HG03571 (cell line): ENCODE results near the gene MTHFD1L.
"Not testable (repeated sequence)": the region's sequence is repeated elsewhere in the genome, so short reads cannot be mapped to it uniquely, and the experiment has no call there.

Source experiments
- ATAC-seq: cut with Tn5 transposase; IDR thresholded peaks from one replicate; pipeline ENCODE4 v1.9.1; 2021; ENCODE audit not compliant: unreplicated experiment

Gene MTHFD1L

DNA sequence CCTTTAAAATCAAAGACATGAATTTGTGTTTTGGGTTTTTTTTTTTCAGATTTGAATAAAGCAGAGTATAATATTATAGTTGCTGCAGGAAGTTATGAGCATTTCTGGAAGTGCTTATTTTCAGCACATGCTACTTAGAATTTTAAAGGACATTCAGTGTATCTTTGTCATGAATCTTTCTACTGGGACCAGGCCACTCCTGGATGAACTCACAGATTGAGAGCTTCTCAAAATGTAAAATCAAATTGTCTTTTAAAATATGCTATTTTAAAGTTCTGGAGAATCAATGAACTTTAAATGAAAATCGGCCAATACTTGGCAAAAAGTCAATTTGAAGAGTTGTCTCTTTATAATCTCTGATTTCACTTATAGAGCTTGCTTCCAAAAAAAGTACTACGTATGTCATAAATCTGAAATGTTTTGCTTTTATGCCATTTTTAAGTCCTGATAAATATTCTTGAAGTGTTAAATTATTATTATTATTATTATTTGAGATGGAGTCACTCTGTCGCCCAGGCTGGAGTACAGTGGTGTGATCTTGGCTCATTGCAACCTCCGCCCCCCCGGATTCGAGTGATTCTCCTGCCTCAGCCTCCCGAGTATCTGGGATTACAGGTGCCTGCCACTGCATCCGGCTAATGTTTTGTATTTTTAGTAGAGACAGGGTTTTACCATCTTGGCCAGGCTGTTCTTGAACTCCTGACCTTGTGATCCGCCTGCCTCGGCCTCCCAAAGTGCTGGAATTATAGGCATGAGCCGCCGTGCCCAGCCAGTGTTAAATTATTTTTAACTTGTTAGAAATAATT lies 198.5 kb downstream of the MTHFD1L start:
- ATAC-seq = no peak

- ATAC-seq = no peak
Observed at GRCh38 chr6:151065027-151065815, 199.7 kb downstream of the MTHFD1L start.

DNA sequence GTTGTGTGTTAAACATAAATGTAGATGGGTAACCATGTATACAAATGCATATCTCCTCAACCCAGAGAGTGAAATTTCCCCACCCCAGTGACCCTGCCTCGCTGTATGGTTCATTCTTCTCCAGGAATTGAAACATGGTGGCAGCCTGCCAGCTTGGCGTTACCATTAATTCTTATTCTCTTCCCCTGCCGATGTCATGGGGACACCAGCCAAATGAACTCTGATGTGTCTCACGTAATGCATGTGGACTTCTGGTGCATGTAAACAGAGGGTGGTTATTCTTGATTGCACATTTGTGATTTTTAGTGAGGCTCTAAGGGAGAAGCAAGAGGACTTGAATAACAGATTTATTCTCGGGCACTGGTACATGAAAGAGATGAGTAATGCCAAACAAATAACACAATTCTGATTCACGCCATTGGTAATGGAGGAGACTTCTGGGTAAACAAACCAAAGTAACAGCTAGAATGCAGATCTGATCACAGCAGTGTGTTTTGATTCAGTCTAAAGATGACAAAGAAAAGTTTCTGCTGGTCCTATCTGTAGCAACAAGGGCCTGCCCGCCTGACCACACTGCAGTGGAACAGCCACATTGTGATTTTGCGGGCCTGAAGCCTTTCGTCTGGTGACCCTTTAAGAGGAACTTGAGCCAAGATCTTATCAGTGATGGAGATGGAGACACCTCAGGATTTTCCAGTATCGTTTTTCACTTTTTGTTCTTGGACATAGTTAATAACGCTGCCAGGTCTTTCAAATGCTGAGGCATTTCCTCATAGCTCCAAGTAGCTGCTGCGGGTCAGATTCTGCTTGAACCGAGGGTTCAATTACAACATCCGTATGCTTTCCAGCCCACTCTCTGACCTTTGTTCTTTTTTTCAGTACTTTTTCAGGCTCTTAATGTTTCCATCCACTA lies 202.4 kb downstream of the MTHFD1L start:
- ATAC-seq = no peak

DNA sequence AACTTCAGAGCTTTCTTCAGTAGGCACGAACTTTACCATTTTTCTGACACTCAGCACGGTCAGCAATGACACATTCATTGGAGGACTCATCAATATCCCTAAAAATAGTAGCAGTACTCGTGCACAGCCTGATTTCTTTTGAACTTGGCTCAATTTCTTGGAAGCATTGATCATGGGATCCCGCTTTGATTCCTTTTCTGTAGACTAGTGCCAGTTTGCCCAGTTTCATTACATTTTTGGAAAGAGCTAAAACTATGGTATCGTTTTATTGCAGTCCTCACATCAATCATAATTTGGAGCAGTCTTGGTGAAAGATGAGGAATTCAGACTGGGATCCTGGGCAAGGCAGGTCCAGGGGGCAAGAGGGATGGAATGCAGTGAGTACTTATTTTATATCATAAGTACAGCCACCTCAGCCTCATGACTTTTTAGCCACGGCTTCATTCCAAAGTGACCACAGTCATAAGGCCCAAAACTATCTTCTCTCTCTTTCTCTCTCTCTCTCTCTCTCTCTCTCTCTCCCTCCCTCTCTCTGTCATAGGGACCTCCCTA lies 203.3 kb downstream of the MTHFD1L start:
- no peak for ATAC-seq

DNA sequence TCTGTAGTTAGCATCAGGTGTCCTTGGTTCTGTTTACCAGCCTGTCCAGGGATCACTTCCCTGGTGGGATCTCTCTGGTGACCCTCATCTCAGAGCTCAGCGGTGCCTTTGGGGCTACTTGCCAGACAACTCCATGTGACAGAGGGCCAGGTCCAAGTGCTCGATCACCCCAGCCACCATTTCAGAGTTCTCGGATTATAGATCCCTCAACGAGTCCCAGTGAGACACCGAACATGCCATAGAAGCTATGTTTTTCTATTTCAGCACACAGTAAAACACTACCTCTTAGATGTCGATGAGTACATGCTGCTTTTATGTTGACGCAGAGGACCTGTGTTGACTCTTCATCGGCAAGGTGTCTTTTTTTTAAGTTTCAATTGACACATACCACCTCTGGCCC lies 204.1 kb downstream of the MTHFD1L start:
- ATAC-seq = no peak

DNA sequence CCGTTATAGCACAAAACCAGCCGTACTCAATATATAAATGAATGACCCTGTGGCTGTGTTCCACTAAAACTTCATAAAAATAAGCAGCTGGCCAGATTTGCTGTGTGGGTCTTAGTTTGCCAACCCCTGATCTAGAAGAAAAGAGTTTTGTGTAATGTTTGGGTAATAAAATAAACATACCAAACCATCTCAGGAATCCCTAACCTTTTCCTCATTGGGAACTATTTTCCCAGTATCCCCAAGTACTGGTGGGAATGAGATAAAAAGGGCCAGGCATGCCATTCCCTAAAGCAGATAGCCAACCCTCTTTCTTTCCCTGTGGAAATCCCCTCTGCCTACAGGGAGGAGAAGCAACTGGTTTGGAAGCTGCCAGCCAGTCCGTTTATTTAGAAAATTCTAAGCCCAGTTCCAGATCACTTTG lies 205.1 kb downstream of the MTHFD1L start:
- no peak for ATAC-seq

DNA sequence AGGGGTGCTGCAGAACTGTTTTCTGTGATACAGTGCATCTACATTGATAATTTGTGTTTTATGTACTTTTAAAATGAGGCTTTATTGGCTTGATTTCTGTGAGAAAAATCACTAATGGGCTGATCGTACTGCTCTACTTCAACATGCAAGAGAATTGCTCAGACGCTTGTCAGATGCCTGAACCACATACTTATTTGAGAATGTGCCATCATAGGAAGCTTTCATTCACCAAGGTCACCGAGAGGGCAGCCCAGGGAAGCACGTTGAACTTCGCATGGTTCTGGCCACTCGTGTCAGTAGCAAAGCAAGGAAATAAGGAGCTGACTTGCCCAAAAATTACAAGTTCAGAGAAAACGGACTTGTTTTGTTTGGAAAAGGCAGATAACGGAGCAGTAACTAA lies 205.8 kb downstream of the MTHFD1L start:
- ATAC-seq = no peak

DNA sequence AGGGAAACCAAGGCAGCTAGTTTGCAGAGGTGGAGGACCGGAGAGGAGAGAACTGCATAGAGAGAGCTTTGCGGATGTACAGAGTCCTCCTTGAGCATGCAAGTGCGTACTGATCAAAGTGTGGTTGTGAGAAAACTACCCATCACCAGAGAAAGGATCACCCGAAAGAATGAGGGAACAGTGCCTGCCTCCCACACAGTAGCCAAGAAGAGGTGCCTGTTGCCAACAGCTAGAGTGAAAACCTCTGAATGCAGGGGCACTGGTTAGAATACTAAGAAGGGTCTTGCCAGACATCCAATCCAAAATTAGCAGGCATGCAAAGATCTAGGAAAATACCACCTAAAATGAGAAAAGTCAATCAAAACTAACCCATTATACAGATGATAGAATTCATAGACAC lies 207.6 kb downstream of the MTHFD1L start:
- ATAC-seq = no peak

DNA sequence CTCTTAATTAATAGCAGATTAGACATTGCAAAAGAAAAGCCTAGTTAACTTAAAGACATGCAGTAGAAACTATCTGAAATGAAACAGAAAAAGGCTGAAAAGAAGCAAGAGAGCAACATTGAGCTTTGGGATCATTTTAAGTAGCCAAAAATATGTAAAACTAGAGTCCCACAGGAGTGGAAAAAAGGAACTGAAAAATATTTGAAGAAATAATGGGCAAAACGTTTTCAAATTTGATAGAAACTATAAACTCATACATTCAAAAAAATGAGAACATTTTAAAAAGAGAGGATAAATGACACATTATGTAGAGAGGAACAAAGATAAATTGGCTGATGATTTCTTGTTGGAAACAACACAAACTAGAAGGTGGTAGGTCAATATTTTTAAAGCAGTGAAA lies 208.2 kb downstream of the MTHFD1L start:
- no peak for ATAC-seq

GRCh38 chr6:151075005-151075404 lies 209.5 kb downstream of the MTHFD1L start:
- no peak for ATAC-seq

DNA sequence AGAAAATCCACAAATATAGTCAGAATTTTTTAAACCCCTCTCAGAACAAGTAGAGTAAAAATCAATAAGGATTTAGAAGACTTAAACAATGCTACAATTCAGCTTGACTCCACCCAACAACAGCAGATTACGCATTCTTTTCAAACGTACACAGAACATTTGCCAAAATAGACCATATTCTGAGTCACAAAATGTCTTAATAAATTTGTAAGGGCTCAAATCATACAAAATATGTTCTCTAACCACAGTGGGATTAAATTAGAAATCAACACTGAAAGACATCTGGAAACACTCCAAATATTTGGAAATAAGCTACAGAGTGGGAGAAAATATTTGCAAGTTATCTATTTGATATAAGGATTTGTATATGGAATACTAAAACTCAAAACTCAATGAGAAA lies 210.0 kb downstream of the MTHFD1L start:
- no peak for ATAC-seq

- no peak for ATAC-seq
Observed at GRCh38 chr6:151075930-151076555, 210.5 kb downstream of the MTHFD1L start.

GRCh38 chr6:151078655-151079054 lies 213.2 kb downstream of the MTHFD1L start:
- no peak for ATAC-seq

DNA sequence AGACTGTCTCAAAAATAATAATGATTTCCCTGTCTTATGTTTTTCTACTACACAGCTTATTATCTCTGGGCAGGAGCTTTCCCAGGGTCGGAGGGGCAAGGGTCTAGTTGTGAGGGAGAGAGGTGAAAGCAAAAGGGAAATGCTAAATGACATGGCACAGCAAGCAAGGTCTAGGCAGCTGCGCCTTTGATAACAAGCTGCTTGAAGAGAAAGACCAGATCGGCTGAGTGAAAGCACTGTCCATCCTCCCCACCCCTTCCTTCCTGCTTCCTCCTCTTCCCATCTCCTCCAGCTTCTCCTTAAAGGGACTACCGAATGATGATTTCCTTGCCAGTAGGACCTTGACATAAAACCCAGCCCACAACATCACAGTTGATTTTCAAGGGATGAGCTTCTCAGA lies 216.2 kb downstream of the MTHFD1L start:
- no peak for ATAC-seq

DNA sequence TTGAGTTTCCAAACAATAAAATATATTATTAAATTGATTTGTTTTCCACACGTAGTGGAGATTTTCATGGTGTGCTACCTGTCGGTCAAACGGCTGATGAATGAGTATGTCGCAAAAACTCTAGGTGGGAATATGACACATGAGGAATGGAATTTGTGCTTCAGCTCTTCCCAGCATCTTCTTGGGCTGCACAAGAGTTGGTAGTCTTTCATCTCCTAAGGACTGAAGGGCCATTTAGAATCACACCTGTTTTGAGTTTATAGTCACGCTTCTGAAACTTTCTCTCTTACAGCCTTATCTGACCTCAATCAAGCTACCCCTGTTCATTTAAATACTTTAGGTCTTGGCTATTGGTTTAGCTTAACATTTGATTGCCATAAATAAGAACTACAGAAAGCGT lies 216.6 kb downstream of the MTHFD1L start:
- ATAC-seq = no peak

DNA sequence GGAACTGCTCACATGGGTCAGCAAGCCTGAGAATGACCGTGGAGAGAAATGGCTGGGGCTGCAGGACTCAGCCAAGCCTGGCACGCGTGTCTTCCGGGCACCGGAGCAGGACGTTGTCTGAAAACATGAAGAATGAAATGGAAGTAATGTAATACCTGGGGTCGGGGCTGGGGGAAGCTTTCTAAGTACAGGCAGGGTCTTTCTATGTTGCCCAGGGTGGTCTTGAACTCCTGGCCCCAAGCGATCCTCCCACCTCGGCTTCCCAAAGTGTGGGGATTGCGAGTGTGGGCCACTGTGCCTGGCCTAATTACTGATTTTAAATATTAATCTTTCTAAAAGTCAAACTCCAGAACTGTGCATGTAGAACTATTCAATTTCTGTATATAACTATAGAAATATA lies 218.8 kb downstream of the MTHFD1L start:
- no peak for ATAC-seq

- ATAC-seq = not testable (repeated sequence)
Observed at GRCh38 chr6:151087055-151087454, 221.6 kb downstream of the MTHFD1L start.

GRCh38 chr6:151087861-151088598 lies 222.5 kb downstream of the MTHFD1L start:
- no peak for ATAC-seq

DNA sequence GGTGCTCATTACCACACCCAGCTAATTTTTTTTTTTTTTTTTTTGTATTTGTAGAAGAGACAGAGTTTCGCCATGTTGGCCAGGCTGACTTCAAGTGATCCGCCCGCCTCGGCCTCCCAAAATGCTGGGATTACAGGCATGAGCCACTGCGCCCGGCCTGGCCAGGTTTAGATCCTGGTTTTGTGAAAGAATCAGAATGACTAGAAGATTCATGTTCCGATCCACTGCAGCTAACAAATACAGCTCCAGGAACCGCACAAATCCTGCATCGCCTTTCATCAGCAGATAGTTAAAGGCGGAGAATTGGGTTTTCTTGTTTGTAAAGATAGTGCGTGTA lies 223.1 kb downstream of the MTHFD1L start:
- no peak for ATAC-seq

DNA sequence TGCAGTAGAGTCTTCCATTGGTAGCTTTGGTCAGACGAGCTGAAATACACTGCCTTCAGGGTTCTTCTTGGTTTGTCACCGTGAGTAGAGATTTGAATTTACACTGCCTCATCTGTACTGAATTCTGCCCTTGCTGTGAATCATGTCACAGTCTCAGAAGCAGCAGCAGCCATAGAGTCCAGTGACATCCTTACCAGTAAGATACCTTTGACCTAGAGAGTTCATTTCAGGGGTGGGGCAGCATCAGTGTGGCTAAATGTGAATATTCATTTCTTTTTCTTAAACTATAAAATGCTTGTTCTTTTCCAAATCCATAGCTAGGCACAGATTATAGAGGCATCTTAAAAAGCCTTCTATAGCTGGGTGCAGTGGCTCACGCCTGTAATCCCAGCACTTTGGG lies 223.5 kb downstream of the MTHFD1L start:
- ATAC-seq = no peak
